Measurements from ENCODE around the gene USP17L29. TPM values are rescaled to one million over a fixed set of nuclear protein-coding genes. Genes with fewer than 3 reads are reported as not detected.
"Not testable (repeated sequence)": the region's sequence is repeated elsewhere in the genome, so short reads cannot be mapped to it uniquely, and the experiment has no call there.

Gene USP17L29
- polyA plus RNA-seq, 1 of the 3 experiments (the other 2 are of a cell fraction), result not detected

GRCh38 chr4:9343848-9344247 is 9.6 kb upstream of the USP17L29 start, which contains the start of gene USP17L27:
Gene USP17L27, plus strand, starts transcription at chr4:9344148. Its CDS starts 0 bp downstream, at chr4:9344148.
- H2AFZ ChIP-seq (ENCODE audit: low read depth); CTCF ChIA-PET; H3K9me3 ChIP-seq; H3K9ac ChIP-seq; POLR2A ChIA-PET; H3K79me2 ChIP-seq (ENCODE audit: insufficient read depth); H3K4me2 ChIP-seq; H3K4me3 ChIP-seq (ENCODE audit: low read depth in 2 of 2, low read length in 1 of 2); H3K9me2 ChIP-seq; DNase-seq; H4K20me1 ChIP-seq (ENCODE audit: insufficient read depth); H3K27ac ChIP-seq (ENCODE audit: low read depth in 2 of 2, low read length in 1 of 2); H3F3A ChIP-seq (replicated peaks; ENCODE audit: insufficient read depth); H3K36me3 ChIP-seq (replicated peaks in 1 of 2; ENCODE audit: control insufficient read depth in 1 of 2, insufficient read depth in 2 of 2, low read length in 1 of 2); H3K27me3 ChIP-seq (ENCODE audit: insufficient read depth); H3K4me1 ChIP-seq (ENCODE audit: control insufficient read depth in 1 of 2, insufficient read depth in 2 of 2, low read depth in 1 of 2, low read length in 1 of 2): not testable (repeated sequence)
- no CpG with 5 or more reads among the region's 15 CpGs for WGBS (ENCODE audit: low lambda C conversion rate)

- H3K9me2 ChIP-seq; H3K36me3 ChIP-seq (replicated peaks in 1 of 2; ENCODE audit: control insufficient read depth in 1 of 2, insufficient read depth in 2 of 2, low read length in 1 of 2); H4K20me1 ChIP-seq (ENCODE audit: insufficient read depth); CTCF ChIA-PET; H3K79me2 ChIP-seq (ENCODE audit: insufficient read depth); H3K27me3 ChIP-seq (ENCODE audit: insufficient read depth); H3K9ac ChIP-seq; DNase-seq; H3K4me1 ChIP-seq (ENCODE audit: control insufficient read depth in 1 of 2, insufficient read depth in 2 of 2, low read depth in 1 of 2, low read length in 1 of 2); POLR2A ChIA-PET; H3K27ac ChIP-seq (ENCODE audit: low read depth in 2 of 2, low read length in 1 of 2); H3K9me3 ChIP-seq; H3F3A ChIP-seq (replicated peaks; ENCODE audit: insufficient read depth); H3K4me2 ChIP-seq; H3K4me3 ChIP-seq (ENCODE audit: low read depth in 2 of 2, low read length in 1 of 2); H2AFZ ChIP-seq (ENCODE audit: low read depth): not testable (repeated sequence)
- WGBS (ENCODE audit: low lambda C conversion rate), result no CpG with 5 or more reads among the region's 15 CpGs
These were observed 4.8 kb upstream of the USP17L29 start, which contains the start of gene USP17L28 for GRCh38 chr4:9348593-9348992. Gene USP17L28, plus strand, starts transcription at chr4:9348893. Its CDS starts 0 bp downstream, at chr4:9348893.

- H3K4me1 ChIP-seq (ENCODE audit: control insufficient read depth in 1 of 2, insufficient read depth in 2 of 2, low read depth in 1 of 2, low read length in 1 of 2); H3K9ac ChIP-seq; H4K20me1 ChIP-seq (ENCODE audit: insufficient read depth); H2AFZ ChIP-seq (ENCODE audit: low read depth); H3K27me3 ChIP-seq (ENCODE audit: insufficient read depth); DNase-seq; CTCF ChIA-PET; POLR2A ChIA-PET; H3K36me3 ChIP-seq (replicated peaks in 1 of 2; ENCODE audit: control insufficient read depth in 1 of 2, insufficient read depth in 2 of 2, low read length in 1 of 2); H3K4me3 ChIP-seq (ENCODE audit: low read depth in 2 of 2, low read length in 1 of 2); H3F3A ChIP-seq (replicated peaks; ENCODE audit: insufficient read depth); H3K9me2 ChIP-seq; H3K4me2 ChIP-seq; H3K27ac ChIP-seq (ENCODE audit: low read depth in 2 of 2, low read length in 1 of 2); H3K9me3 ChIP-seq; H3K79me2 ChIP-seq (ENCODE audit: insufficient read depth): not testable (repeated sequence)
- no CpG with 5 or more reads among the region's 18 CpGs for whole genome bisulfite sequencing (ENCODE audit: low lambda C conversion rate)
These were observed 2.6 kb upstream of the USP17L29 start for GRCh38 chr4:9350866-9351265.

GRCh38 chr4:9362829-9363228 is 9.4 kb downstream of the USP17L29 start, which contains the start of gene USP17L30:
Gene USP17L30, plus strand, starts transcription at chr4:9363129. Its CDS starts 0 bp downstream, at chr4:9363129.
- POLR2A ChIA-PET; H3K4me1 ChIP-seq (ENCODE audit: control insufficient read depth in 1 of 2, insufficient read depth in 2 of 2, low read depth in 1 of 2, low read length in 1 of 2); H3K4me2 ChIP-seq; DNase-seq; H3K9ac ChIP-seq; H3F3A ChIP-seq (replicated peaks; ENCODE audit: insufficient read depth); H3K9me3 ChIP-seq; H3K36me3 ChIP-seq (replicated peaks in 1 of 2; ENCODE audit: control insufficient read depth in 1 of 2, insufficient read depth in 2 of 2, low read length in 1 of 2); H3K9me2 ChIP-seq; H4K20me1 ChIP-seq (ENCODE audit: insufficient read depth); H3K27ac ChIP-seq (ENCODE audit: low read depth in 2 of 2, low read length in 1 of 2); H2AFZ ChIP-seq (ENCODE audit: low read depth); H3K4me3 ChIP-seq (ENCODE audit: low read depth in 2 of 2, low read length in 1 of 2); H3K79me2 ChIP-seq (ENCODE audit: insufficient read depth); CTCF ChIA-PET; H3K27me3 ChIP-seq (ENCODE audit: insufficient read depth): not testable (repeated sequence)
- no CpG with 5 or more reads among the region's 15 CpGs for WGBS (ENCODE audit: low lambda C conversion rate)

GRCh38 chr4:9379881-9380280 is 26.4 kb downstream of the USP17L29 start:
- H3K9me2 ChIP-seq; H3K27me3 ChIP-seq (ENCODE audit: insufficient read depth); H4K20me1 ChIP-seq (ENCODE audit: insufficient read depth); H3K4me1 ChIP-seq (ENCODE audit: control insufficient read depth in 1 of 2, insufficient read depth in 2 of 2, low read depth in 1 of 2, low read length in 1 of 2); H2AFZ ChIP-seq (ENCODE audit: low read depth); H3K9ac ChIP-seq; H3F3A ChIP-seq (replicated peaks; ENCODE audit: insufficient read depth); H3K27ac ChIP-seq (ENCODE audit: low read depth in 2 of 2, low read length in 1 of 2); H3K4me3 ChIP-seq (ENCODE audit: low read depth in 2 of 2, low read length in 1 of 2); DNase-seq; H3K4me2 ChIP-seq; POLR2A ChIA-PET; H3K36me3 ChIP-seq (replicated peaks in 1 of 2; ENCODE audit: control insufficient read depth in 1 of 2, insufficient read depth in 2 of 2, low read length in 1 of 2); H3K79me2 ChIP-seq (ENCODE audit: insufficient read depth); H3K9me3 ChIP-seq: not testable (repeated sequence)
- CTCF ChIA-PET, result interaction anchor here (1.0 kb wide), 1 partner anchor 379 kb away, joined by 3 read pairs; no protein-coding TSS in a partner anchor
- WGBS (ENCODE audit: low lambda C conversion rate), result 25% methylated on average over 1 of the region's 1 CpG

Data from SK-N-SH (cell line).